Activated T-cell treated with anti-CD3 and anti-CD28 coated beads, Interleukin-2, amount 50 U/mL, for 72 hours (primary cell): ENCODE measurements around the gene BTN2A1. TPM values are rescaled to one million over a fixed set of nuclear protein-coding genes. Genes with fewer than 3 reads are reported as not detected.
"Not testable (repeated sequence)": the region's sequence is repeated elsewhere in the genome, so short reads cannot be mapped to it uniquely, and the experiment has no call there.

Source experiments
- ATAC-seq, 2 donors: fragments of 150-1000 bp; cut with Tn5 transposase; replicated peaks in 1 of 2; 2 replicates each; pipeline ENCODE4 v1.10.0; 2021; ENCODE audit warnings: moderate library complexity in 2 of 2, mild to moderate bottlenecking in 1 of 2
- DNase-seq, 2 donors: peaks; one replicate each; pipeline ENCODE4 v3.0.0; 2021 to 2022; ENCODE audit warnings: mixed read lengths in 1 of 2
- H3K27ac Mint-ChIP-seq: one replicate; pipeline ENCODE4 v1.8.0; 2022; ENCODE audit warnings: mild to moderate bottlenecking, moderate library complexity, mixed read lengths
- H3K27me3 Mint-ChIP-seq: one replicate; pipeline ENCODE4 v1.8.0; 2022; ENCODE audit warnings: low read depth, mixed read lengths
- H3K36me3 Mint-ChIP-seq, 2 donors: one replicate each; pipeline ENCODE4 v1.8.0; 2022; ENCODE audit warnings: mixed read lengths in 2 of 2, mild to moderate bottlenecking in 1 of 2; ENCODE audit not compliant: insufficient read depth in 2 of 2
- H3K4me1 Mint-ChIP-seq: one replicate; pipeline ENCODE4 v1.8.0; 2022; ENCODE audit warnings: low read depth, mixed read lengths
- H3K4me3 Mint-ChIP-seq, 2 donors: one replicate each; pipeline ENCODE4 v1.8.0; 2022; ENCODE audit warnings: mild to moderate bottlenecking in 2 of 2, mixed read lengths in 2 of 2, moderate library complexity in 2 of 2
- H3K9me3 Mint-ChIP-seq, 2 donors: one replicate each; pipeline ENCODE4 v1.8.0; 2022; ENCODE audit warnings: mixed read lengths in 2 of 2
- total RNA-seq, 2 donors: library from RNA; stranded (reverse); gene quantifications; one replicate each; pipeline ENCODE4 v1.2.3, GENCODE V29; 2022

Gene BTN2A1
- total RNA-seq, 2 donors from 2014 or later = 24.3 to 25.7 TPM

GRCh38 chr6:26439151-26440125 lies 18.3 kb upstream of the BTN2A1 start:
- ATAC-seq (no peak), DNase-seq (no peak)
- H3K4me1 Mint-ChIP-seq = peaks cover 43% of the 10 kb centered on the region
- peaks cover 10 to 20% of the 10 kb centered on the region in 2 donors for H3K36me3 Mint-ChIP-seq
- H3K27ac Mint-ChIP-seq = peak overlapping the region; percentile 97
- peaks cover 2 to 5% of the 10 kb centered on the region in 2 donors for H3K9me3 Mint-ChIP-seq
- H3K27me3 Mint-ChIP-seq = no peaks in the 10 kb centered on the region
- H3K4me3 Mint-ChIP-seq = peak overlapping the region; percentile 90 to 99

GRCh38 chr6:26440977-26441358 lies 16.8 kb upstream of the BTN2A1 start:
- ATAC-seq = no peak
- H3K4me3 Mint-ChIP-seq = peak overlapping the region; percentile 90 to 99
- DNase-seq = no peak
- peak overlapping the region; percentile 97 for H3K27ac Mint-ChIP-seq
- no peaks in the 10 kb centered on the region for H3K27me3 Mint-ChIP-seq
- peaks cover 13 to 23% of the 10 kb centered on the region in 2 donors for H3K36me3 Mint-ChIP-seq
- H3K4me1 Mint-ChIP-seq = peaks cover 58% of the 10 kb centered on the region
- H3K9me3 Mint-ChIP-seq = no peaks in the 10 kb centered on the region

GRCh38 chr6:26441977-26442376 lies 15.8 kb upstream of the BTN2A1 start:
- ATAC-seq (no peak), DNase-seq (no peak)
- Mint-ChIP-seq H3K27ac (peak overlapping the region; percentile 42), H3K4me3 (peak overlapping the region; percentile 90 to 93), H3K9me3 (no peaks in the 10 kb centered on the region), H3K4me1 (peaks cover 68% of the 10 kb centered on the region), H3K36me3 (peaks cover 11 to 28% of the 10 kb centered on the region in 2 donors), H3K27me3 (no peaks in the 10 kb centered on the region)

GRCh38 chr6:26445934-26446667 lies 11.7 kb upstream of the BTN2A1 start:
- Mint-ChIP-seq H3K9me3 (no peaks in the 10 kb centered on the region), H3K36me3 (peaks cover 11 to 38% of the 10 kb centered on the region in 2 donors), H3K4me1 (peaks cover 63% of the 10 kb centered on the region), H3K27me3 (no peaks in the 10 kb centered on the region), H3K27ac (peak overlapping the region; percentile 39), H3K4me3 (peak overlapping the region; percentile 59 to 73)
- peak; percentile 42 to 59 for DNase-seq
- ATAC-seq = peak; percentile 90 to 98

GRCh38 chr6:26447257-26447656 lies 10.5 kb upstream of the BTN2A1 start:
- no peak overlapping the region for H3K4me3 Mint-ChIP-seq
- H3K36me3 Mint-ChIP-seq = peaks cover 11 to 38% of the 10 kb centered on the region in 2 donors
- H3K9me3 Mint-ChIP-seq = no peaks in the 10 kb centered on the region
- no peak for DNase-seq
- peaks cover 55% of the 10 kb centered on the region for H3K4me1 Mint-ChIP-seq
- ATAC-seq = no peak
- H3K27me3 Mint-ChIP-seq = no peaks in the 10 kb centered on the region
- H3K27ac Mint-ChIP-seq = no peak overlapping the region

- no peak overlapping the region for H3K27ac Mint-ChIP-seq
Observed at GRCh38 chr6:26450240-26450639, 7.5 kb upstream of the BTN2A1 start.

GRCh38 chr6:26452631-26453235 lies 5.0 kb upstream of the BTN2A1 start:
- H3K9me3 Mint-ChIP-seq = no peaks in the 10 kb centered on the region
- no peak overlapping the region for H3K27ac Mint-ChIP-seq
- H3K4me1 Mint-ChIP-seq = peaks cover 18% of the 10 kb centered on the region
- H3K4me3 Mint-ChIP-seq = no peak overlapping the region
- H3K36me3 Mint-ChIP-seq = peaks cover 6 to 15% of the 10 kb centered on the region in 2 donors
- ATAC-seq (no peak), DNase-seq (no peak)
- no peaks in the 10 kb centered on the region for H3K27me3 Mint-ChIP-seq

More at GRCh38 chr6:26450240-26450639, 7.5 kb upstream of the BTN2A1 start:
- Mint-ChIP-seq H3K4me3 (no peak overlapping the region), H3K27me3 (no peaks in the 10 kb centered on the region), H3K4me1 (peaks cover 25% of the 10 kb centered on the region), H3K36me3 (peaks cover 5 to 20% of the 10 kb centered on the region in 2 donors), H3K9me3 (no peaks in the 10 kb centered on the region)
- no peak for ATAC-seq
- no peak for DNase-seq

GRCh38 chr6:26454631-26455030 lies 3.1 kb upstream of the BTN2A1 start:
- DNase-seq = no peak
- no peaks in the 10 kb centered on the region for H3K27me3 Mint-ChIP-seq
- H3K4me3 Mint-ChIP-seq = no peak overlapping the region
- no peak for ATAC-seq
- H3K36me3 Mint-ChIP-seq = peaks cover 8 to 11% of the 10 kb centered on the region in 2 donors
- H3K4me1 Mint-ChIP-seq = peaks cover 24% of the 10 kb centered on the region
- no peaks in the 10 kb centered on the region for H3K9me3 Mint-ChIP-seq
- no peak overlapping the region for H3K27ac Mint-ChIP-seq

- no peak for ATAC-seq
- Mint-ChIP-seq H3K27me3 (no peaks in the 10 kb centered on the region), H3K4me1 (peaks cover 32% of the 10 kb centered on the region), H3K27ac (no peak overlapping the region), H3K4me3 (no peak overlapping the region), H3K36me3 (peaks cover 8 to 12% of the 10 kb centered on the region in 2 donors), H3K9me3 (no peaks in the 10 kb centered on the region)
- DNase-seq = no peak
Observed at GRCh38 chr6:26455357-26455970, 2.3 kb upstream of the BTN2A1 start.

- no peaks in the 10 kb centered on the region for H3K9me3 Mint-ChIP-seq
- DNase-seq (peak in 1 of 2 donors; percentile 17), ATAC-seq (peak; percentile 29 to 37)
- H3K4me1 Mint-ChIP-seq = peaks cover 42% of the 10 kb centered on the region
- H3K27me3 Mint-ChIP-seq = no peaks in the 10 kb centered on the region
- peak overlapping the region; percentile 100 for H3K27ac Mint-ChIP-seq
- peaks cover 8 to 22% of the 10 kb centered on the region in 2 donors for H3K36me3 Mint-ChIP-seq
- H3K4me3 Mint-ChIP-seq = peak overlapping the region; percentile 99 to 100
Observed at GRCh38 chr6:26457264-26457805, 420 bp upstream of the BTN2A1 start.

- no peak for ATAC-seq
- no peaks in the 10 kb centered on the region for H3K27me3 Mint-ChIP-seq
- H3K9me3 Mint-ChIP-seq = no peaks in the 10 kb centered on the region
- H3K27ac Mint-ChIP-seq = peak overlapping the region; percentile 54
- peaks cover 55% of the 10 kb centered on the region for H3K4me1 Mint-ChIP-seq
- DNase-seq = no peak
- H3K4me3 Mint-ChIP-seq = peak overlapping the region; percentile 74 to 79
- peaks cover 11 to 30% of the 10 kb centered on the region in 2 donors for H3K36me3 Mint-ChIP-seq
Observed at GRCh38 chr6:26459023-26459810, 1.5 kb downstream of the BTN2A1 start.

GRCh38 chr6:26461353-26461752 lies 3.6 kb downstream of the BTN2A1 start:
- not testable (repeated sequence) for DNase-seq, H3K9me3 Mint-ChIP-seq, ATAC-seq, H3K27me3 Mint-ChIP-seq
- Mint-ChIP-seq H3K36me3 (peaks cover 18 to 38% of the 10 kb centered on the region in 2 donors), H3K27ac (peak overlapping the region; percentile 8), H3K4me3 (peak overlapping the region; percentile 8 to 51), H3K4me1 (peaks cover 57% of the 10 kb centered on the region)
